Subcutaneous adipose tissue (tissue), 4 donors: ENCODE measurements around the gene RERE. TPM values are rescaled to one million over a fixed set of nuclear protein-coding genes. Genes with fewer than 3 reads are reported as not detected.

ENCODE experiments used
- CTCF ChIP-seq: fragments of 450-650 bp; IDR thresholded peaks from one replicate; pipeline ENCODE4 v1.5.1; 2016; ENCODE audit warnings: low read depth, mild to moderate bottlenecking, control low read depth, antibody characterized with exemption, moderate library complexity
- total RNA-seq, 4 donors: library from RNA; depleted of rRNA; stranded (reverse); fragments of >200 nt; gene quantifications; one replicate each; pipeline ENCODE4 v1.1.0, GENCODE V29; 2016

RERE gene
- total RNA-seq, 4 donors from 2014 or later = 67.0 to 91.4 (median 83.1) TPM

GRCh38 chr1:8666389-8667167, 150.9 kb downstream of the RERE start:
- no peak for TF ChIP-seq CTCF

- no peak for TF ChIP-seq CTCF
These were observed 151.6 kb downstream of the RERE start for GRCh38 chr1:8665833-8666232.

GRCh38 chr1:8664887-8665286, 152.6 kb downstream of the RERE start:
- no peak for TF ChIP-seq CTCF

- no peak for TF ChIP-seq CTCF
These were observed 153.5 kb downstream of the RERE start for GRCh38 chr1:8663915-8664329.

- TF ChIP-seq CTCF = no peak
These were observed 154.2 kb downstream of the RERE start for GRCh38 chr1:8663090-8663802.

- TF ChIP-seq CTCF = no peak
These were observed 154.9 kb downstream of the RERE start for GRCh38 chr1:8662380-8663072.
